T-helper 1 cell treated with Interleukin-12 subunit alpha and Interleukin-12 subunit beta and Interleukin-4 antibody, amounts not matched to agents 30 μg/mL and 1 μg/mL, for 36 hours (primary cell): ENCODE measurements around the gene ARHGAP24.

Experiments
- H3K27ac Mint-ChIP-seq: one replicate; pipeline ENCODE4 v1.8.0; 2021; ENCODE audit warnings: mild to moderate bottlenecking, mixed read lengths
- H3K27me3 Mint-ChIP-seq: one replicate; pipeline ENCODE4 v1.8.0; 2021; ENCODE audit warnings: low read depth, mixed read lengths
- H3K36me3 Mint-ChIP-seq: one replicate; pipeline ENCODE4 v1.8.0; 2021; ENCODE audit warnings: low read depth, mixed read lengths
- H3K4me1 Mint-ChIP-seq: one replicate; pipeline ENCODE4 v1.8.0; 2021; ENCODE audit warnings: low read depth, mixed read lengths
- H3K4me3 Mint-ChIP-seq: one replicate; pipeline ENCODE4 v1.8.0; 2021; ENCODE audit warnings: mild to moderate bottlenecking, moderate library complexity, mixed read lengths
- H3K9me3 Mint-ChIP-seq: one replicate; pipeline ENCODE4 v1.8.0; 2021; ENCODE audit warnings: mixed read lengths

ARHGAP24 gene

DNA sequence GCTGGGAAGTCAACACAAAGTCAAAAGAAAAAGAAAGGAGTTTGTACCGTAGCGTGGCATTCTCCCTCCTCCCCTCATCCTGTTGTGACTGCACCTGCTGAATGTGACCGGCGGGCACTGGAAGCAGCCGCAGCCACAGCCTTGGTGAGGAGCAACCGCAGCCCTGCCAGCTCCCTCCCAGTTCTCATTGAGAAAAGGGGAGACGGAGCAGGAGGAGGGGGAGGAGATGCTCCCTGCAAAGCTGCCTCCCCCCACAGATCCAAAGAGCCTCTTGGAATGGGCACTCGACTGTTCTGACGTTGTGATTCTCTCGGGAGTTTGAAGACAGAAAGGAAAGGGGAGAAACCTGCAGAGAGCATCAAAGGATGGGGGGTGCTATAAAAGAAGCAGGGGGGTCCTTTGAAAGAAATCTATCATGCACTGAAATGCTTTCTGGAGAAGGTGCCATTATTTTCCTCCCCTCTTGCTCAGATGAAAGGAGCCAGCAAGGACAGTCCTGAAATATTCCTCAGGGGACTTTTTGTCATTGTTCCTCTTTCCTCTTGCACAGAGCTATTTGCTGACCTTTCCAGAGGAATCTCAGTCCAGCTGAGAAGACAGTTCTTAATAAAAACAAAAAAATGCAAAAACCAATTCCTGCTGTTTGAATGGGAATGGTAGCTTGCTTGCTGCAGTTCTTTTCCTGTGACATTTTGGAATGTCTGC, 455.2 kb downstream of the ARHGAP24 start:
- Mint-ChIP-seq H3K36me3 (no peaks in the 10 kb centered on the region), H3K27me3 (peaks cover 5% of the 10 kb centered on the region), H3K9me3 (no peaks in the 10 kb centered on the region), H3K27ac (no peak overlapping the region), H3K4me3 (no peak overlapping the region), H3K4me1 (no peaks in the 10 kb centered on the region)

DNA sequence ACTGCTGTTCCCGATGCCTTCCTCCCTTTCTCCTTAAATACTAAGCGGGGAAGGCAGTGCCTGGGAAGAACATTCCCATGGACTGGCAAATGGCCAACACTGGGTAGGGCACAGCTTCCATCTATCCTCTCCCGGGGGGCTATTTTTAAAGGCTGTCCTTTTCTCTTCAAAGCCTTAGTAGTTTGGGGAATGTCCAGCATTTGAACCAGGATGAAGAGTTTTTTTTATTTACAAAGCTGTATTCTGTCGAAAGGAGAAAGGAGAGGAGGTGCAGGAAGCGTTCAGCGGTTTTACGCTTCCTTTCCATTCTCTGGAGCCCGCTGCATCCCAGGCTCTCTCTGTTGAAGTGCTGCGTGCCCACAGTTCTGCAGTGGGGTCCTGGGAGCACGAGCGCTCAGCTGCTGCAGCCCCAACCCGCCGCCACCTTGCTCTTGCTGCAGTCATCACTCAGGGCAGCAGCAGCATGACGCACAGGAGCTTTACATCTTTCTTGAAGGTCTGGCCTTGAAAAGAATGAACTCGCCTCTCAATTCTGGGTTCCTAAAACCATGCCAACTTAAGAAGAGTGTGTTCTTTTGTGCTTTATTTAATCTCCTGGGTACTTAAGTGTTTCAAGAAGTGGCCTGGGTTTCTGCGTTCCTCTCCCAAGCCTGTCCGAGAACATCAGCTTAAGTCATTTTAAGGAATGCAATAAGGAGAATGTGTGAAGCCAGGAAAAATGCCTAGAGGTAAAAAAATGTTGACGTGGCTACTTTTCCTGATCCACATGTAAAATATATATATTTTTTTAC, 457.7 kb downstream of the ARHGAP24 start:
- Mint-ChIP-seq H3K9me3 (no peaks in the 10 kb centered on the region), H3K27me3 (peaks cover 5% of the 10 kb centered on the region), H3K27ac (no peak overlapping the region), H3K4me1 (no peaks in the 10 kb centered on the region), H3K4me3 (no peak overlapping the region), H3K36me3 (no peaks in the 10 kb centered on the region)

DNA sequence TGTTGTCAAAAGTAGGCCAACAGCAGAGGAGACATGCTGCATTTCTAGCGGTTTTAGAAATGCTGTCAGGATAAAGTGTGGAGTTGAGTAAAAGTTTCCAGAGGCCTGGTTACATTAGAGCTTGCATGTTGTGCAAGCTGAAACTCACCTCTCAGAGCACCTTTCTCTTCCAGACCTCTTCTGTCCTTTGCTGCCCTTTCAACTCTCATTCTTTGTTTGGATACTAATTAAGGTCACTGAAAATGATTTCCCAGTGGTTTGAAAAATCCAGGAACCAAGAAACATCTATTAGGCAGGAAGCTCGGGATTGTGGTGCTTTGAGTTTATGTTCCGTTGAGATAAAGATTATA, 458.3 kb downstream of the ARHGAP24 start:
- H3K4me1 Mint-ChIP-seq, result no peaks in the 10 kb centered on the region
- no peaks in the 10 kb centered on the region for H3K36me3 Mint-ChIP-seq
- H3K27ac Mint-ChIP-seq, result no peak overlapping the region
- peaks cover 5% of the 10 kb centered on the region for H3K27me3 Mint-ChIP-seq
- no peak overlapping the region for H3K4me3 Mint-ChIP-seq
- H3K9me3 Mint-ChIP-seq, result no peaks in the 10 kb centered on the region

DNA sequence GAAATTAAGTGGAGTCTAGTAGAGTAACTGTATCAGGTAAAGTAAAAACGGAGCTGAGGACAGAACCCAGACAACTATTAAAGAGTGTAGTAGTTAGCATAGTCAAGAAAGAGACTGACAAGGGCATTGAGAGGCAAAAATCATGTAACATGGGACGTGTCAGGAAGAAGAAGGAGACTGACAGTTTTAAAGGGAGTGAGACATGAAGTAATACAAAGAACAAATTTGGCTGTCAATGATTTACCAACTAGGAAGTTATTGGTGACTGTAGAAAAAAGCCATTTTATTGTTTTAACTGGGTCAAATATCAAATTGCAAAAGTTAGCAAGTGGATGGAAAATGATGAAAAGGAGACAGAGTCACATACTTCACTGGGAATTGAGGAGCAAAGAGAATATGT, 462.6 kb downstream of the ARHGAP24 start:
- no peaks in the 10 kb centered on the region for H3K36me3 Mint-ChIP-seq
- no peak overlapping the region for H3K27ac Mint-ChIP-seq
- H3K27me3 Mint-ChIP-seq, result no peaks in the 10 kb centered on the region
- no peaks in the 10 kb centered on the region for H3K4me1 Mint-ChIP-seq
- no peaks in the 10 kb centered on the region for H3K9me3 Mint-ChIP-seq
- no peak overlapping the region for H3K4me3 Mint-ChIP-seq

- no peaks in the 10 kb centered on the region for H3K4me1 Mint-ChIP-seq
Measured at GRCh38 chr4:85938062-85938461, 463.1 kb downstream of the ARHGAP24 start.

DNA sequence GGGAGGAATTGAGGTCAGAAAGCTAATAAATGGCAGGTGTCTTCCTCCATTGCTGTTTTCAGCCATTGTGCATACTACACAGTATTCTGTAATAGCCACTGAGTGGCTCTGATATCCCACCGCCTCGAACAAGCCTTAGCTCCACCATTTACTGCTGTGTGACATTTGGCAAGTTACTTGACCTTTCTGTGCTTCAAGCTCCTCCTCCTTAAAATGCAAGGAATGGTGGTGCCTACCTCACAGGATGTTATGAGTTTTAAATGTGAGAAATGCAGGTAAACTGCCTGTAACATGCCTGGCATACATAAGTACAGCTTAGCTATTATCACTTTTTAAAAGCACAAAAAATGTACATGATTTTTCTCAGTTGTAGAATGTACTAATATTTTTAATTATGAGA, 464.0 kb downstream of the ARHGAP24 start:
- Mint-ChIP-seq H3K9me3 (no peaks in the 10 kb centered on the region), H3K36me3 (no peaks in the 10 kb centered on the region), H3K4me3 (no peak overlapping the region), H3K27ac (no peak overlapping the region), H3K4me1 (no peaks in the 10 kb centered on the region), H3K27me3 (no peaks in the 10 kb centered on the region)

More at GRCh38 chr4:85938062-85938461, 463.1 kb downstream of the ARHGAP24 start:
- Mint-ChIP-seq H3K4me3 (no peak overlapping the region), H3K36me3 (no peaks in the 10 kb centered on the region), H3K9me3 (no peaks in the 10 kb centered on the region), H3K27me3 (no peaks in the 10 kb centered on the region), H3K27ac (no peak overlapping the region)

- Mint-ChIP-seq H3K27ac (no peak overlapping the region), H3K9me3 (no peaks in the 10 kb centered on the region), H3K36me3 (no peaks in the 10 kb centered on the region), H3K27me3 (no peaks in the 10 kb centered on the region), H3K4me3 (no peak overlapping the region), H3K4me1 (no peaks in the 10 kb centered on the region)
Measured at GRCh38 chr4:85939595-85939994, 464.6 kb downstream of the ARHGAP24 start.

DNA sequence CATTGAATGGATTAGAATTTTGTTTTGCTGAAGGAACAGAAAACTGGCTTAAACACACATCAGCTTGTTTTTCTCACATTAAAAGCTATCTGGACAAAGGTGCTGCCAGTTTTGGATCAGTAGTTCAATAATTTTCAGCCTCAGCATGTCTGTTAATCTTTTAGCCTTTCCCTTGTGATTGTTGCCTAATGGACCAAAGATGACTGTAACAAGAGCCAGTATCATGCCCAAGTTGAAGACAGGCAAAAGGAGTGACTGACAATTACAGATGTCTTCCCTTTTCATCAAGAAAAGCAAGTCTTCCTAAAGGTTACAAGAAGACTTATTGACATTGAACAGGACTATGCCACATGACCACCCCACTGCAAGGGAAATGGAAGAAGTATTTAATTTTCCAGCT, 465.2 kb downstream of the ARHGAP24 start:
- no peaks in the 10 kb centered on the region for H3K36me3 Mint-ChIP-seq
- H3K9me3 Mint-ChIP-seq, result no peaks in the 10 kb centered on the region
- no peak overlapping the region for H3K4me3 Mint-ChIP-seq
- no peaks in the 10 kb centered on the region for H3K27me3 Mint-ChIP-seq
- H3K27ac Mint-ChIP-seq, result no peak overlapping the region
- no peaks in the 10 kb centered on the region for H3K4me1 Mint-ChIP-seq

GRCh38 chr4:85942107-85942506, 467.2 kb downstream of the ARHGAP24 start:
- Mint-ChIP-seq H3K27ac (no peak overlapping the region), H3K36me3 (no peaks in the 10 kb centered on the region), H3K9me3 (no peaks in the 10 kb centered on the region), H3K27me3 (no peaks in the 10 kb centered on the region), H3K4me1 (no peaks in the 10 kb centered on the region), H3K4me3 (no peak overlapping the region)

GRCh38 chr4:85946821-85947220, 471.9 kb downstream of the ARHGAP24 start:
- Mint-ChIP-seq H3K27ac (no peak overlapping the region), H3K4me1 (no peaks in the 10 kb centered on the region), H3K36me3 (no peaks in the 10 kb centered on the region)

GRCh38 chr4:85951099-85951498, 476.1 kb downstream of the ARHGAP24 start:
- H3K4me3 Mint-ChIP-seq, result no peak overlapping the region

More at GRCh38 chr4:85946821-85947220, 471.9 kb downstream of the ARHGAP24 start:
- Mint-ChIP-seq H3K4me3 (no peak overlapping the region), H3K9me3 (no peaks in the 10 kb centered on the region), H3K27me3 (no peaks in the 10 kb centered on the region)

GRCh38 chr4:85952528-85952927, 477.6 kb downstream of the ARHGAP24 start:
- Mint-ChIP-seq H3K4me1 (no peaks in the 10 kb centered on the region), H3K9me3 (no peaks in the 10 kb centered on the region), H3K27ac (no peak overlapping the region), H3K36me3 (no peaks in the 10 kb centered on the region), H3K27me3 (no peaks in the 10 kb centered on the region), H3K4me3 (no peak overlapping the region)

More at GRCh38 chr4:85951099-85951498, 476.1 kb downstream of the ARHGAP24 start:
- Mint-ChIP-seq H3K9me3 (no peaks in the 10 kb centered on the region), H3K36me3 (no peaks in the 10 kb centered on the region), H3K4me1 (no peaks in the 10 kb centered on the region), H3K27me3 (no peaks in the 10 kb centered on the region), H3K27ac (no peak overlapping the region)

DNA sequence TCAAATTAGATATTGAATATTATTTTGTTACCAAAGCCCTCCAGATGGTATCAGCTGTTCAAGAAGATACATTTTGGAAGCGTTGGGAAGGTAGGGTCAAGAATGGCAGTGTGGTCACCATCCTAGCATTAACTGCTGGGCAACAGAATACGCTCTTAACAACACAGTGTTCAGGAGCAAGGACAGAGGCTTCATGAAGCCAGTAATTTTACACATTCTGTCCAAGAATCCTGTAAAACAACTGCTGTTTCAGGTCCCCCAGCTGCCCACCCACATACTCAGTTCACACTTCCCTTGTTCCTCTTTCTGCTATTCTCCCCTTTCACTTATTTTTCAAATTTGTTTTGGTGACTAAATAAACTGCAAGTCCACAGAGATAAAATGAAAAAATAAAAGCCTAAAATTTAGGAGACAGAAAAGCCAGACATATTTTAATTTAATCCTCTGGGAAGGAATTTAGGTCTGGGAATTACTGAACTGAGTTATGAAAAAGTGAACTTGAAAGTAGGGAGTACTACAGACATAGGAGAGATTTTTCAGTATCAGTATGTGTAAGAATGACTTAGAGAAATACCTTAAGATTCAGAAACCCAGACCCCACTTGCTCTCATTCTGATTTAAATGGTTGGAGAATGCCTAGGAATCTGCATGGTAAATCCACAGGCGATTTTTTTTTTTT, 478.2 kb downstream of the ARHGAP24 start:
- H3K9me3 Mint-ChIP-seq, result no peaks in the 10 kb centered on the region
- no peak overlapping the region for H3K4me3 Mint-ChIP-seq
- H3K36me3 Mint-ChIP-seq, result no peaks in the 10 kb centered on the region
- H3K27me3 Mint-ChIP-seq, result no peaks in the 10 kb centered on the region
- no peak overlapping the region for H3K27ac Mint-ChIP-seq
- no peaks in the 10 kb centered on the region for H3K4me1 Mint-ChIP-seq

GRCh38 chr4:85953651-85954018, 478.7 kb downstream of the ARHGAP24 start:
- H3K27ac Mint-ChIP-seq, result no peak overlapping the region
- no peaks in the 10 kb centered on the region for H3K9me3 Mint-ChIP-seq
- no peaks in the 10 kb centered on the region for H3K27me3 Mint-ChIP-seq
- H3K4me1 Mint-ChIP-seq, result no peaks in the 10 kb centered on the region
- H3K4me3 Mint-ChIP-seq, result no peak overlapping the region
- H3K36me3 Mint-ChIP-seq, result no peaks in the 10 kb centered on the region
